ENCODE data around the gene PLCB1.

GRCh38 chr20:8094415-8094818 lies 37.6 kb upstream of the PLCB1 start:
- no peak for TF ChIP-seq POLR2A (IDR thresholded peaks at IDR 0.05; ENCODE audit: low read length)
- TF ChIP-seq GATA1 (IDR thresholded peaks at IDR 0.05; ENCODE audit: low read depth, low read length) = no peak
